Neural cell (in vitro differentiated cells): ENCODE data around the gene THEM4.

Source experiments
- EP300 ChIP-seq: fragments of 450-650 bp; conservative IDR thresholded peaks from 2 replicates; pipeline ENCODE4 v1.6.1; 2014; ENCODE audit warnings: antibody characterized with exemption, mild to moderate bottlenecking, moderate library complexity; ENCODE audit not compliant: poor library complexity, severe bottlenecking
- EZH2 ChIP-seq: fragments of 200-600, 300-800 bp; shearing (Covaris generic), sonication (generic); IDR thresholded peaks from 2 replicates; pipeline ENCODE4 v1.6.1; 2014; ENCODE audit warnings: antibody characterized with exemption, low read length, borderline replicate concordance, mild to moderate bottlenecking; ENCODE audit not compliant: insufficient read depth, poor library complexity, severe bottlenecking
- RAD21 ChIP-seq: fragments of 450-650 bp; conservative IDR thresholded peaks from 2 replicates; pipeline ENCODE4 v1.6.1; 2014; ENCODE audit warnings: antibody characterized with exemption, mild to moderate bottlenecking, moderate library complexity
- TAF1 ChIP-seq: IDR thresholded peaks from 2 replicates; pipeline ENCODE4 v1.6.1; 2012; ENCODE audit warnings: low read depth
- TF ChIP-seq, protein P1 (sequence below): fragments of 450-650 bp; IDR thresholded peaks from 2 replicates; pipeline ENCODE4 v1.5.1; 2014; ENCODE audit warnings: antibody characterized with exemption, mild to moderate bottlenecking, moderate library complexity; ENCODE audit not compliant: poor library complexity, severe bottlenecking
- TF ChIP-seq, protein P2 (sequence below): IDR thresholded peaks from 2 replicates; pipeline ENCODE4 v1.6.1; 2012; ENCODE audit warnings: borderline replicate concordance

DNA sequence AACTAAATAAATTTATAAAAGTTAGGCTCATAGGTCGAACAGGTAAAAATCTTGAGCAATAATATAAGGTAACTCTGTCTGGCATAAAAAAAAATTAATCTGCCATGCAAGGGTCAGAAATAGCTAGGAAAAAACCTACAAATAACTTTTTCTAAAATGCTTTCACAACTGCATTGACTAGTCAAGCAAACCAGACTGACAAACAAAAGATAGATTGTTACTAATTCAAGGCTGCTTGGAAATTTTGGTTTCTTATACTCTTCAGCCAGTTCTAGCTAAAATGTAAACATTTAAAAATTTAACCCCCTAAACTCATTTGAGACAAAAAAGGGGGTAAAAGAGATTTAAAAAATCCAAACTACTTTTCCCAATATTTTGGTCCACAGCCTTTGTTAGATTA is 43.5 kb upstream of the THEM4 start:
- TF ChIP-seq EZH2 (no peak), EP300 (no peak), RAD21 (no peak), TAF1 (no peak)
- TF ChIP-seq, protein P1, sequence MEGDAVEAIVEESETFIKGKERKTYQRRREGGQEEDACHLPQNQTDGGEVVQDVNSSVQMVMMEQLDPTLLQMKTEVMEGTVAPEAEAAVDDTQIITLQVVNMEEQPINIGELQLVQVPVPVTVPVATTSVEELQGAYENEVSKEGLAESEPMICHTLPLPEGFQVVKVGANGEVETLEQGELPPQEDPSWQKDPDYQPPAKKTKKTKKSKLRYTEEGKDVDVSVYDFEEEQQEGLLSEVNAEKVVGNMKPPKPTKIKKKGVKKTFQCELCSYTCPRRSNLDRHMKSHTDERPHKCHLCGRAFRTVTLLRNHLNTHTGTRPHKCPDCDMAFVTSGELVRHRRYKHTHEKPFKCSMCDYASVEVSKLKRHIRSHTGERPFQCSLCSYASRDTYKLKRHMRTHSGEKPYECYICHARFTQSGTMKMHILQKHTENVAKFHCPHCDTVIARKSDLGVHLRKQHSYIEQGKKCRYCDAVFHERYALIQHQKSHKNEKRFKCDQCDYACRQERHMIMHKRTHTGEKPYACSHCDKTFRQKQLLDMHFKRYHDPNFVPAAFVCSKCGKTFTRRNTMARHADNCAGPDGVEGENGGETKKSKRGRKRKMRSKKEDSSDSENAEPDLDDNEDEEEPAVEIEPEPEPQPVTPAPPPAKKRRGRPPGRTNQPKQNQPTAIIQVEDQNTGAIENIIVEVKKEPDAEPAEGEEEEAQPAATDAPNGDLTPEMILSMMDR, result no peak
- TF ChIP-seq, protein P2, sequence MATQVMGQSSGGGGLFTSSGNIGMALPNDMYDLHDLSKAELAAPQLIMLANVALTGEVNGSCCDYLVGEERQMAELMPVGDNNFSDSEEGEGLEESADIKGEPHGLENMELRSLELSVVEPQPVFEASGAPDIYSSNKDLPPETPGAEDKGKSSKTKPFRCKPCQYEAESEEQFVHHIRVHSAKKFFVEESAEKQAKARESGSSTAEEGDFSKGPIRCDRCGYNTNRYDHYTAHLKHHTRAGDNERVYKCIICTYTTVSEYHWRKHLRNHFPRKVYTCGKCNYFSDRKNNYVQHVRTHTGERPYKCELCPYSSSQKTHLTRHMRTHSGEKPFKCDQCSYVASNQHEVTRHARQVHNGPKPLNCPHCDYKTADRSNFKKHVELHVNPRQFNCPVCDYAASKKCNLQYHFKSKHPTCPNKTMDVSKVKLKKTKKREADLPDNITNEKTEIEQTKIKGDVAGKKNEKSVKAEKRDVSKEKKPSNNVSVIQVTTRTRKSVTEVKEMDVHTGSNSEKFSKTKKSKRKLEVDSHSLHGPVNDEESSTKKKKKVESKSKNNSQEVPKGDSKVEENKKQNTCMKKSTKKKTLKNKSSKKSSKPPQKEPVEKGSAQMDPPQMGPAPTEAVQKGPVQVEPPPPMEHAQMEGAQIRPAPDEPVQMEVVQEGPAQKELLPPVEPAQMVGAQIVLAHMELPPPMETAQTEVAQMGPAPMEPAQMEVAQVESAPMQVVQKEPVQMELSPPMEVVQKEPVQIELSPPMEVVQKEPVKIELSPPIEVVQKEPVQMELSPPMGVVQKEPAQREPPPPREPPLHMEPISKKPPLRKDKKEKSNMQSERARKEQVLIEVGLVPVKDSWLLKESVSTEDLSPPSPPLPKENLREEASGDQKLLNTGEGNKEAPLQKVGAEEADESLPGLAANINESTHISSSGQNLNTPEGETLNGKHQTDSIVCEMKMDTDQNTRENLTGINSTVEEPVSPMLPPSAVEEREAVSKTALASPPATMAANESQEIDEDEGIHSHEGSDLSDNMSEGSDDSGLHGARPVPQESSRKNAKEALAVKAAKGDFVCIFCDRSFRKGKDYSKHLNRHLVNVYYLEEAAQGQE, result no peak
